ENCODE data around the gene SLCO3A1.

SLCO3A1 gene

DNA sequence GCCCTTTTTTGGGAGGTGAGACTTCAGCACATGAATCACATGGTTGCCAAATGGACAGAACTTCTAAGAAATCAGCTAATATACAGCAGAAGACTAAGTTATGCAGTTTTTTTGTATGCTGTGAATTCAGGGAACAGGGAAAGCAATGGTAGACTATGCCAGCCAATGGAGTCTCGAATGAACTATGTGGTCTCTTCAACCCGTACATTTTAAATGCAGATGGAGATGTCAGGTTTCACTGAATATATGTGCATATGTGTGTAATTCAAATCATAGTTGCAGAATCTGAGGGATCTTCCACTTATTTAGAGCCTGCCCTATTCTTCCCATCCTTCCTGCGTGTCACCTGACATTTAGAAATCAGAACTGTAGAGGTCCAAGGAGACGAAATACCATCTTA lies 187.9 kb downstream of the SLCO3A1 start:
- DNase-seq (ENCODE audit: low spot score): no peak
- TF ChIP-seq, protein P1, sequence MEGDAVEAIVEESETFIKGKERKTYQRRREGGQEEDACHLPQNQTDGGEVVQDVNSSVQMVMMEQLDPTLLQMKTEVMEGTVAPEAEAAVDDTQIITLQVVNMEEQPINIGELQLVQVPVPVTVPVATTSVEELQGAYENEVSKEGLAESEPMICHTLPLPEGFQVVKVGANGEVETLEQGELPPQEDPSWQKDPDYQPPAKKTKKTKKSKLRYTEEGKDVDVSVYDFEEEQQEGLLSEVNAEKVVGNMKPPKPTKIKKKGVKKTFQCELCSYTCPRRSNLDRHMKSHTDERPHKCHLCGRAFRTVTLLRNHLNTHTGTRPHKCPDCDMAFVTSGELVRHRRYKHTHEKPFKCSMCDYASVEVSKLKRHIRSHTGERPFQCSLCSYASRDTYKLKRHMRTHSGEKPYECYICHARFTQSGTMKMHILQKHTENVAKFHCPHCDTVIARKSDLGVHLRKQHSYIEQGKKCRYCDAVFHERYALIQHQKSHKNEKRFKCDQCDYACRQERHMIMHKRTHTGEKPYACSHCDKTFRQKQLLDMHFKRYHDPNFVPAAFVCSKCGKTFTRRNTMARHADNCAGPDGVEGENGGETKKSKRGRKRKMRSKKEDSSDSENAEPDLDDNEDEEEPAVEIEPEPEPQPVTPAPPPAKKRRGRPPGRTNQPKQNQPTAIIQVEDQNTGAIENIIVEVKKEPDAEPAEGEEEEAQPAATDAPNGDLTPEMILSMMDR (IDR thresholded peaks at IDR 0.05; ENCODE audit: extremely low read depth, missing control alignments): no peak

DNA sequence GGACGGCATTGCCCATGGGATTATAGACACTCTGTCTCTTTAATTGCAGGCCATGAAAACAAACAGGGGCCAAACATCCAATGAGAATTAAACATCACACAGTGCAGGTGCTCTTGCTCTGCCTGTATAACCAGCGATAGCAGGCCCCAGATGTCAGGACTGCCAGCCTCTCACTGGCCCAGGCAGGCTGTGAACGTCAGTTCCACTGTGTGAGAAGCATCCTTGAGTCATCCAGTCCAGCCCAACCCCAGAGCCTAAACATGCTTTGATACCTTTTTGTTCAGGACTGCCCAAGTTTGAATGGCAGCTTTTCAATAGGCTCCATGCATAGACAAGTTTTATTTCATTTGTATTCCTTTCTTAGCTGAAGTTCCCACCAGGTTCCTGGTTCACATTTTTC lies 189.8 kb downstream of the SLCO3A1 start:
- TF ChIP-seq, protein P1 (IDR thresholded peaks at IDR 0.05; ENCODE audit: extremely low read depth, missing control alignments): no peak
- no peak for DNase-seq (ENCODE audit: low spot score)

GRCh38 chr15:92044203-92044909 lies 190.8 kb downstream of the SLCO3A1 start:
- TF ChIP-seq, protein P1 (IDR thresholded peaks at IDR 0.05; ENCODE audit: extremely low read depth, missing control alignments): no peak
- no peak for DNase-seq (ENCODE audit: low spot score)

- TF ChIP-seq, protein P1 (IDR thresholded peaks at IDR 0.05; ENCODE audit: extremely low read depth, missing control alignments): no peak
- DNase-seq (ENCODE audit: low spot score): no peak
Measured at GRCh38 chr15:92047900-92048299, 194.4 kb downstream of the SLCO3A1 start.

GRCh38 chr15:92048739-92049138 lies 195.2 kb downstream of the SLCO3A1 start:
- no peak for DNase-seq (ENCODE audit: low spot score)
- TF ChIP-seq, protein P1 (IDR thresholded peaks at IDR 0.05; ENCODE audit: extremely low read depth, missing control alignments): no peak

GRCh38 chr15:92049290-92049989 lies 195.9 kb downstream of the SLCO3A1 start:
- TF ChIP-seq, protein P1 (IDR thresholded peaks at IDR 0.05; ENCODE audit: extremely low read depth, missing control alignments): no peak
- DNase-seq (ENCODE audit: low spot score): no peak

- TF ChIP-seq, protein P1 (IDR thresholded peaks at IDR 0.05; ENCODE audit: extremely low read depth, missing control alignments): no peak
- DNase-seq (ENCODE audit: low spot score): no peak
Measured at GRCh38 chr15:92050220-92050898, 196.9 kb downstream of the SLCO3A1 start.

Data from GM20000 (cell line).